Effector CD8-positive, alpha-beta T cell (primary cell): Measurements from ENCODE around the gene OOEP.

Experiments used
- DNase-seq: peaks from one replicate; lab custom pipeline; 2025; lab: John Stamatoyannopoulos, UW

Gene OOEP

DNA sequence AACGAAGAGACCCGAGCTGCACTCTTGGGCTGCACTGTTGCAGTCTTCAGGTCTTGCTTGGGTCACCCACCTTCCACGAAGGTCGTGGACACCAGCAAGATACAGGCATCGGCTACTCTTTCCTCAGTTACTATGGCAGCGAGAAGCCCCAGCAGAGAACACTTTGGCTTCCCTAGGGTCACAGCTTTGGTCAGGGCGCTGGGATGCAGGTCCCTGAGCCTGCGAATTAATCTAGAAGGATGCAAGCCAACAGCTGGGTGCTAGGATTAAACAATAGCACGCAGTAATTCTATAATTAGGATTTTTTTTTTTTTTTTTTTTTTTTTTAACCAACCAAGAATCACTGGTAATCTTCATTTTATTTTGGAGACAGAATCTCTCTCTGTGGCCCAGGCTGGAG, 5.1 kb downstream of the OOEP start:
- DNase-seq, result no peak

DNA sequence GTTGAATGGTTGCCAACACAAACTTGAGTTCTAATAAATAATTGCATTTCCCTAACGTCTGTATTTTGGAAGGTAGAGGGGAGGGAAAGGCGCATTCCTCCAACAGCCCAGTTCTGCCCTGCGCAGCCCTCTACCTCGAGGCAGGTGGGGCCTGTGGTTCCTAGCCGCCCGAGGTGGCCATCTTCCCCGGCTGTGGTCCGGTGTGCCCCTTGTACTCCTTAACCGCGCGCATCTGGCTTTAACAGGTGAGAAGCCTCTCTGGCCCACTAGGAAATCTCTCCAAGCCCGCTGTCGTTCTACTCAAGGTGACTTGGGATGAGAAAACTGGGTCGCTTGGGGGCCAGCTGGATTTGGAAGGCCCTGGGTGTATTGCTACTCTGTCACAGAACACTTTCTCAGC, 5.6 kb downstream of the OOEP start:
- DNase-seq, result no peak

DNA sequence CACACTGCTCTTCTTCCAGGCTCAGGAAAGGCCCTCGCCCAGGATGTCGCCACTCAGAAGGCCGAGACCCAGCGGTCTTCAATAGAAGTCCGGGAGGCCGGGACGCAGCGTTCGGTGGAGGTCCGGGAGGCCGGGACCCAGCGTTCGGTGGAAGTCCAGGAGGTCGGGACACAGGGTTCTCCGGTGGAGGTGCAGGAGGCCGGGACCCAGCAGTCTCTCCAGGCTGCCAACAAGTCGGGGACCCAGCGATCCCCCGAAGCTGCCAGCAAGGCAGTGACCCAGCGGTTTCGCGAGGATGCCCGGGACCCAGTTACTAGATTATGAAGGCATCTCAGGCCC, 6.2 kb downstream of the OOEP start:
- no peak for DNase-seq

DNA sequence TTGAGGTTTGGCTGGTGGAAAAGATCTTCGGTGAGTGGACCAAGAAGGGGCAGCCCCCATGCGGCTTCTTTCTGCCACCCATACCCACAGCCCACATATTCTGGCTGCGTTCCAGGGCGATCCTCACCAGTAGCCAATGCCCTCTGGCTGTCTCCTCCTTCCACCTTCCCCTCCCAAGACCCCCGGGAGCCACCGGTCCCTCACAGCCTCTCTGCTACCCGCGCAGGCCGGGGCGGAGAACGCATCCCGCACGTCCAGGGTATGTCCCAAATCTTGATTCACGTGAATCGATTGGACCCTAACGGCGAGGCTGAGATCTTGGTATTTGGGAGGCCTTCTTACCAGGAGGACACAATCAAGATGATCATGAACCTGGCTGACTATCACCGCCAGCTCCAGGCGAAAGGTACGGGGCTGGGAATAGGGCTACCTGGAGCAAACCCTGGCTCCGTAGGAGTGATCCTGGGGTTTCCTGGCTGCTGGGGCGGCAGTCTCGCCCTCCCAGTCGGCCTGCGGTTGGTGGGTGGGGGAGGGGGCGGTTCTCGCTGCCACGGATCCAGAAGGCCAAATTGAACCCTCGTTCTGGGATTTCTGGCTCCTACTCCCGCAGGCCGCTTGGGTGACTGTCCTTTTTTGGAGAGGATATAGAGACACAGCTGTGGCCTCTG, 6.7 kb downstream of the OOEP start:
- no peak for DNase-seq

- DNase-seq, result no peak
Measured at GRCh38 chr6:73362358-73362757, 7.3 kb downstream of the OOEP start, which contains the start of gene KHDC3L. Gene KHDC3L, plus strand, starts transcription at chr6:73362658. Its CDS starts 72 bp downstream, at chr6:73362730.

DNA sequence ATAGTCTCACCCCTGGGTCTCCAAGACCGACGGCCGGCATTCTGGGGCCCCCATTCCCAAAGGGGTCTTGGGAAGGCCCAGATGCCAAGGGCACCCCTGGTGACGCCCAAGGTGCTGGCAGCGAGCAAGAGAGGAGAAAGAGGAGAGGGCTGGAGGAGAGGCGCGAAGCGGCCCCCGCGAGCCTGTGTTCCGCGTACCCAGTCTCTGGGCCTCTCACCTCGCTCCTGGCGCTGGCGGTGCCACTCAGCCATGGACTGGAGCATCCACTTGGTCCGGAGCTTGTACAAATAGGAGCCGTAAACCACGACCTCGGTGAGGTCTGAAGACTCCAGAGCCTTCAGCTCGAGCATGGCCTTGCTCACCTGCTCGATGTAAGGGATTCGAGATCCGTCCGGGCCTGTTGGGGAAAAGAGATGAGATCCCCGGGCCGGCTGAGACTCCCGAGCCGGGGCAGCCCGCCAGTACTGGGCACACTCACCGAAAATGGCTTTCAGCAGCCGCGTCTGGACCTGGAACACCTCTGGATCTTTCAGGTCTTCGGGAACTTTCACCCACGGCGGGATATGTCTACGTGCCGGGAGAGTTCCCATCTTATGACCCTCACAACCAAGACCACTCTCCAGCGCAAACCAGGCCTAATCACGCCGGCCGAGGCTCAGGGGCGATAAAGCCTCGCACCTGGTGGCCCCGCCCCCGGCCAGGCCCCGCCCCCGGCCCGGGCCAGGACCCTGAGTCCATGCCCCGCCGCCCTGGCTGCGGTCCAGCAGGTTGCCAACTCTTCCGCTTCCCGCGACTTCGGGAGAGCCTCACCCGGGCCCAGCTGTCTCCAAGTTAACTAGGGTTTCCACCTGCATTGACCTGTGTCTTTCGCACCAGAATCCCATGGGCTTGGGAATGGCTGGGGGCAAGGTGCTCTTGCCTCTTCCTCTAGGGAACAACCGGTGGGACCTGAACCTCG, 15.8 kb downstream of the OOEP start, which contains the start of gene DPPA5:
TSS of gene DPPA5 (minus strand) at position 641 of the 958 bp plus-strand sequence. CDS start at position 590, 51 bp downstream.
- DNase-seq, result no peak

DNA sequence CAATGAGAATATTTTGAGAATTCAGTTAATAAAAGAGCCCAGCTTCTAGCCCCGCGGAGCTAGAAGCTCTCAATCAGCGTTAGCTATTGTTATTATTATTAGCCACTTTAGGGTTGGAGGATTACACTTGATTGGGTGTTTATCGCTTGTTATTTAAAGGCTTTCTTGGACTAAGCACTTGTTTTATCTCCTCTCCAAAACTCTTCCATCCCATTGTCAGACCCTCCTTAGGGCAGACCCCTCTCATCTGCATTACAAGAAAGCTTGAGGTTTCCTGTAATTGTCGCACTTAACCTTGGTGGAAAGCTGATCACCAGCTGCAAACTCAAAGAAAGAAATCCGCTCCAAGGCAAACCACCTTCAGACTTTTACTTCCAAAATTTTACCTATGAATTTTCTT, 20.4 kb downstream of the OOEP start:
- DNase-seq, result no peak

DNA sequence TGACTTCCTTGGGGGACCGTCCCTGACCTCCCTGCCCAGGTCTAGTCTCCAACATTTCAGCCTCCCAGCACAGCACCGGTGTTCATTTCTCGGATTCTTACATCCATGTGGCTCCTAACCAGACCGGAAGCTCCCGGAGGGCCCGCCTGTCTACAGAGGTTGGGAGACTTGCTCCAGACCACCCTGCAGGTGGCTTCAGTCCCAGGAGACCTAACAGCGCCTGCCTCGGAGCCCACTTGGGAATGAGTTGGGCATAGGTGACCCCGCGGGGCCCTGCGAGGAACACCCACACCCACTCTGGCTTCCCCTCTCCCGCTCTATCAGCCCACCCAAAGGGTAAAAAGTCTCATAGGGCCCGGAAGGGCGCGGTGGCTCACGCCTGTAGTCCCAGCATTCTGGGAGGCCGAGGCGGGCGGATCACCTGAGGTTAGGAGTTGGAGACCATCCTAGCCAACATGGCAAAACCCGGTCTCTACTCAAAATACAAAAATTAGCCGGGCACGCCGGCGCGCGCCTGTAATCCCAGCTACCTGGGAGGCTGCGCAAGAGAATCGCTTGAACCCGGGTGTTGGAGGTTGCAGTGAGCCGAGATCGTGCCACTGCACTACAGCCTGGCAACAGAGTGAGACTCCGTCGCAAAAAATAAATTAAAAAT, 21.0 kb downstream of the OOEP start:
- no peak for DNase-seq

- DNase-seq, result no peak
Measured at GRCh38 chr6:73343164-73343563, 26.5 kb downstream of the OOEP start.

DNA sequence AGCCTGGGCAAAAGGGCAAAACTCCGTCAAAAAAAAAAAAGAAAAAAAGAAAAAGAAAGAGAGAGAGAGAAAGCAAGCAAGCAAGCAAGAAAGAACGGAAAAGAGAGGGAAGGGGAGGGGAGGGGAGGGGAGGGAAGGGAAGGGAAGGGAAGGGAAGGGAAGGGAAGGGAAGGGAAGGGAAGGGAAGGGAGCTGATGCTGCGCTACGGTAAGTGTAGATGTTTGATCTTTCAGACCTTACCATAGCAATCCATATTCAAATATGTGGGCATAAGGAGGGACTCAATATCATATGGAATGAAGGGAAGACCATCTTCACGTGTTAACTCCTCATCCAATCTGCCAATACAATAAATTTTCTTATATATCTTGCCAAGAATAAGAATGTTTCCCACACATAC, 27.5 kb downstream of the OOEP start:
- DNase-seq, result no peak

GRCh38 chr6:73341335-73341734, 28.4 kb downstream of the OOEP start:
- DNase-seq, result no peak

- no peak for DNase-seq
Measured at GRCh38 chr6:73340048-73340447, 29.6 kb downstream of the OOEP start.

- no peak for DNase-seq
Measured at GRCh38 chr6:73339340-73339739, 30.4 kb downstream of the OOEP start.

- DNase-seq, result no peak
Measured at GRCh38 chr6:73329201-73329600, 40.5 kb downstream of the OOEP start.

DNA sequence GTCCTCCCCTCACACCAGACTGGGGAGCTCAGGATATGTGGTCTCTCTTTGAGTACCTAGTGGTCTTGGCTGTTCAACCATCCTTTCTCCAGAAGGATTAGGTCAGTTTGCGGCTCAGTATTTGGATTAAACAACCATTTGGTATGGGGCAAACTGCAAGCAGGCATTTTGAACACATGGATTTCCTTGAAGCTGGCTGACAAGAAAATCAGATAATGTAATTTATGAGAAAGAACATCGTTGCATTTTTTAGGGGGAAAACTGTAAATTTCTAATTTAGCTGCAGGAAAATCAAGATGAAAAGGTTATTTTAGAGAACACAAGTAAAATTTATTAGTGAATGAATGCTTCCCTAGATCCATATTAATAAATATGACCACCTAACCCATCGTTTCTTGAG, 40.9 kb downstream of the OOEP start:
- no peak for DNase-seq

DNA sequence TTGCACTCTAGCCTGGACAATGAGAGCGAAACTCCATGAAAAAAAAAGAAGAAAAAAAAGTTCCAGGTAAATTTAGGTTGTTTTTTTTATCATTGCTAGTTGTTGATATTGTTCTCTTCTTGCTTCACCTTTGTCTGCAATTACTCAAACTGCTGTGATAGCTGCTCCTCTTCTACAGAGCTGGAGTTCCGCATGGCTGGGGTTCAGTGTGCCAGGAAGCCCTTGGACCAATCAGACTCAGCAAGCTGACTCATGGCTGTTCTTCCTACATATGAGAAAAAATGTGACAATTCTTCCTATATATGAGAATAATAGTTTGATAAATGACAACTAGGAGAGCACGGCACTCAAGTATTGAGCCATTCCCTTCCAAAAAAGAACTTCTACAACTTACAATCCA, 44.0 kb downstream of the OOEP start:
- no peak for DNase-seq

DNA sequence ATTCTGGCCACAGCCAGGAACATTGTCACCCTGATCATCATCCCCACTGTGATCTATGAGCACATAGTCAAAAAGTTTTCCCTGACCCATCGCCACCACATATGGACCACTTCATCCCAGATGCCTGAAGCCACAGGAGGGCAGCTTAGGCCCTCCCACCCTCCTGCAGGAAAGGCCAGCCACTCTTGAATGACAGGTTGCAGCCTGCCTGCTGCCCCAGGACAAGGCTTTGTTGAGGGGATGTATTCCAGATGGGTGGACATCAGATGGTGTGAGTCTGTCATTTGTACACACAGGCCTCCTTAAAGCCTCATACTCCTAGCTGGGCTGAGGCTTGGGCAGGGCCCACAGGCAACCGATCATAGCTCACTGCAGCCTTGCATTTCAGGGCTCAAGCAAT, 46.4 kb downstream of the OOEP start:
- DNase-seq, result no peak
